ENCODE data around the gene LINGO3. TPM values are rescaled to one million over a fixed set of nuclear protein-coding genes. Genes with fewer than 3 reads are reported as not detected.

Gene LINGO3
- polyA plus RNA-seq, 1 donor from 2014 or later = 2.7 TPM

GRCh38 chr19:2283835-2284507 lies 24.0 kb downstream of the LINGO3 start:
- H3K27me3 ChIP-seq (ENCODE audit: insufficient read depth, low read depth, low read length) = peaks cover 36% of the 10 kb centered on the region
- H3K27ac ChIP-seq (ENCODE audit: low read length) = no peak overlapping the region
- H3K36me3 ChIP-seq (ENCODE audit: insufficient read depth, low read length) = no peaks in the 10 kb centered on the region
- no peaks in the 10 kb centered on the region for H3K79me2 ChIP-seq (replicated peaks; ENCODE audit: insufficient read depth, low read length)
- no peak overlapping the region for H3K4me2 ChIP-seq (ENCODE audit: low read length)
- no peaks in the 10 kb centered on the region for H3K9me2 ChIP-seq (ENCODE audit: insufficient read depth, low read length)
- no peaks in the 10 kb centered on the region for H4K20me1 ChIP-seq (ENCODE audit: insufficient read depth)
- H3K9me3 ChIP-seq (ENCODE audit: low read length) = no peaks in the 10 kb centered on the region
- TF ChIP-seq REST (IDR thresholded peaks at IDR 0.05; ENCODE audit: borderline replicate concordance) (no peak), EP300 (conservative IDR thresholded peaks at IDR 0.05; ENCODE audit: poor library complexity, severe bottlenecking) (no peak), MXI1 (conservative IDR thresholded peaks at IDR 0.05; ENCODE audit: poor library complexity, severe bottlenecking) (no peak), TAF1 (IDR thresholded peaks at IDR 0.05; ENCODE audit: low read depth) (no peak), POLR2AphosphoS5 (IDR thresholded peaks at IDR 0.05) (no peak), SMC3 (conservative IDR thresholded peaks at IDR 0.05; ENCODE audit: poor library complexity) (no peak), RAD21 (conservative IDR thresholded peaks at IDR 0.05) (no peak), CTCF (IDR thresholded peaks at IDR 0.05; ENCODE audit: poor library complexity, severe bottlenecking) (no peak), EZH2 (IDR thresholded peaks at IDR 0.05; ENCODE audit: borderline replicate concordance, insufficient read depth, low read length, poor library complexity, severe bottlenecking) (no peak)
- H3K9ac ChIP-seq (ENCODE audit: low read length) = no peak overlapping the region
- H3K4me3 ChIP-seq (ENCODE audit: low read length) = no peak overlapping the region
- no peak overlapping the region for H2AFZ ChIP-seq (ENCODE audit: low read depth, low read length)
- no peaks in the 10 kb centered on the region for H3F3A ChIP-seq (ENCODE audit: insufficient read depth, low read length, poor library complexity, severe bottlenecking)

- Histone ChIP-seq H3K27ac (ENCODE audit: low read length) (no peak overlapping the region), H3K4me2 (ENCODE audit: low read length) (no peak overlapping the region), H3F3A (ENCODE audit: insufficient read depth, low read length, poor library complexity, severe bottlenecking) (no peaks in the 10 kb centered on the region), H3K9me3 (ENCODE audit: low read length) (no peaks in the 10 kb centered on the region), H3K79me2 (replicated peaks; ENCODE audit: insufficient read depth, low read length) (no peaks in the 10 kb centered on the region), H2AFZ (ENCODE audit: low read depth, low read length) (no peak overlapping the region), H3K9ac (ENCODE audit: low read length) (no peak overlapping the region), H3K27me3 (ENCODE audit: insufficient read depth, low read depth, low read length) (peaks cover 25% of the 10 kb centered on the region), H3K36me3 (ENCODE audit: insufficient read depth, low read length) (no peaks in the 10 kb centered on the region), H3K9me2 (ENCODE audit: insufficient read depth, low read length) (no peaks in the 10 kb centered on the region), H4K20me1 (ENCODE audit: insufficient read depth) (no peaks in the 10 kb centered on the region), H3K4me3 (ENCODE audit: low read length) (no peak overlapping the region)
- TF ChIP-seq POLR2AphosphoS5 (IDR thresholded peaks at IDR 0.05) = no peak
- no peak for TF ChIP-seq REST (IDR thresholded peaks at IDR 0.05; ENCODE audit: borderline replicate concordance)
- no peak for TF ChIP-seq MXI1 (conservative IDR thresholded peaks at IDR 0.05; ENCODE audit: poor library complexity, severe bottlenecking)
- no peak for TF ChIP-seq EZH2 (IDR thresholded peaks at IDR 0.05; ENCODE audit: borderline replicate concordance, insufficient read depth, low read length, poor library complexity, severe bottlenecking)
- TF ChIP-seq RAD21 (conservative IDR thresholded peaks at IDR 0.05) = no peak
- no peak for TF ChIP-seq EP300 (conservative IDR thresholded peaks at IDR 0.05; ENCODE audit: poor library complexity, severe bottlenecking)
- TF ChIP-seq TAF1 (IDR thresholded peaks at IDR 0.05; ENCODE audit: low read depth) = no peak
- TF ChIP-seq CTCF (IDR thresholded peaks at IDR 0.05; ENCODE audit: poor library complexity, severe bottlenecking) = no peak
- TF ChIP-seq SMC3 (conservative IDR thresholded peaks at IDR 0.05; ENCODE audit: poor library complexity) = no peak
Observed at GRCh38 chr19:2282862-2283237, 25.1 kb downstream of the LINGO3 start.

Data from neural cell (in vitro differentiated cells).